Stimulated activated CD4-positive, alpha-beta T cell treated with anti-CD3 and anti-CD28 coated beads, TNF-alpha, amount 100 ng/mL, for 1 hour (primary cell): Measurements from ENCODE around the gene TMEFF2.
A peak's percentile ranks its signal among the peaks of the same experiment; 100 is the strongest.

Experiments
- DNase-seq, 3 donors: peaks; one replicate each; pipeline ENCODE4 v3.0.0-alpha.2; 2020; ENCODE audit warnings: low read depth in 3 of 3, low spot score in 1 of 3

TMEFF2 gene, protein sequence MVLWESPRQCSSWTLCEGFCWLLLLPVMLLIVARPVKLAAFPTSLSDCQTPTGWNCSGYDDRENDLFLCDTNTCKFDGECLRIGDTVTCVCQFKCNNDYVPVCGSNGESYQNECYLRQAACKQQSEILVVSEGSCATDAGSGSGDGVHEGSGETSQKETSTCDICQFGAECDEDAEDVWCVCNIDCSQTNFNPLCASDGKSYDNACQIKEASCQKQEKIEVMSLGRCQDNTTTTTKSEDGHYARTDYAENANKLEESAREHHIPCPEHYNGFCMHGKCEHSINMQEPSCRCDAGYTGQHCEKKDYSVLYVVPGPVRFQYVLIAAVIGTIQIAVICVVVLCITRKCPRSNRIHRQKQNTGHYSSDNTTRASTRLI

DNA sequence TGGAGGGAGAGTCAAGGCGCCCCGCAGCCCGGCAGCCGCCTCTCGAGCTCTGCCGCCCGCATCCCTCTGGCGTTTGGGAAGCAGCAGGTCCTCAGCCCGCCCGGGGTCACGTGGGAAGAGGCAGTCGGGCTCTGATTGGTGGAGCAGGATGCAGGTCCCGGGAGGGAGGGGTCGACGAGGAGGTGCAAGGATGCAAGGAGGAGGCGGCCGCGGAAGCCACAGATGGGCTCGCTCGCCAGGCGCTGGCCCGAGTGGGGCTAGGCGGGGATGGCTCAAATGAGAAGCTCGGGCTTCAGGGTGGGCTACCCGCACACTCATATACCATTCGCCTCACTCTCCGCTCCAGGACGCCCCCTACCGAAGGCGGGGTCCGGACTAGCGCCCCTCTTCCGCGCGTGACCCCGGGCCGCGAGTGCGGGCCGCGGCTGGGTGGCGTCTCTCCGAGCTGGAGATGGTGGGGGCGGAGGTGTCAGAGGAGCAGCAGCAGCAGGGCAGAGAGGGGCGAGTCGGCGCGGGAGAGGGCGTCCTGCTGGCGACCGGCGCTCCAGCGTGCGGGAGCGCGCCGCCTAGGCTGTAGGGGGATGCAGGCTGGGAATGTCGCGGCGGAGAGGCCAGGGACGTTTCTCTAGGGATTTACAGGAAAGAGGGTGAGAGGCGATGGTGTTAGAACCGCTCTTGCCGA is at the start of gene TMEFF2:
Gene TMEFF2, minus strand, starts transcription at position 68 of the 682 bp plus-strand sequence. CDS start 409 bp downstream, outside the sequence.
- DNase-seq: peak in 1 of 3 donors; percentile 7

DNA sequence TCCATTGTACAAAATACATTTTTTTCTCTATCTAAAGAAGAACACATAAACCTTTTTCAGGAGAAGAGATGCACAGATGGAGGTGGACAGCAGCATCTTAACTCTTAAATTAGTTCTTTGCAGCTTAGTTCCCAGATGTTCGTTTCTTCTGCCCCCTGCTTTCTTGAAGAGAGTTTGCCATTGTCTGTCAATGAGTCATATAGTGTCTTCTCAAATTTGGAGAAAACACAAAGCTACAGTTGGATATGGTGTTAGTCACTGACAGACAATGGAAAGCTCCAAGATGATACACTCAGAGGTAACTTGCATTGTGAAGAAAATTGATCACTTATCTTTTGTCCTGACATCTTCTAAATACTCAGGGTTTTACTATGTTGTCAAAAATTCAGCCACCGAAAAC is 48.8 kb upstream of the TMEFF2 start:
- DNase-seq: no peak

DNA sequence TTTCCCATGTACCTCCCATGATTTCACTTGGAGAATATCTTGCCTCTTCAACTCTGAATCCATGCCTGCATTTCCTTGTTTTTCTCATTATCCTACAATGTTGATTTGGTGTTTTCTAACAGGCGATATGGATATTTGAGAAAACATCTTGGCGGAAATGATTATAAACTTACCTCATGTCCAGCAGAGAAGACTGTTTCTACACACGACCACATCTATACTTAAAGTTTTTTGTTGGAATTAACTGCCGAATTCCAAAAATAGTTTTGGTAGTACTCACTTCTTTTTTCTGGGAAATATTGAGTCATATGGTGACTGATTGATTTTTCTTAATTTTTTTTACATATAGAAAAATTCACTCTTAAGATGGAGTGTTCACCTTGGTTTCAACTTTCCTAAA is 41.4 kb upstream of the TMEFF2 start:
- no peak for DNase-seq

DNA sequence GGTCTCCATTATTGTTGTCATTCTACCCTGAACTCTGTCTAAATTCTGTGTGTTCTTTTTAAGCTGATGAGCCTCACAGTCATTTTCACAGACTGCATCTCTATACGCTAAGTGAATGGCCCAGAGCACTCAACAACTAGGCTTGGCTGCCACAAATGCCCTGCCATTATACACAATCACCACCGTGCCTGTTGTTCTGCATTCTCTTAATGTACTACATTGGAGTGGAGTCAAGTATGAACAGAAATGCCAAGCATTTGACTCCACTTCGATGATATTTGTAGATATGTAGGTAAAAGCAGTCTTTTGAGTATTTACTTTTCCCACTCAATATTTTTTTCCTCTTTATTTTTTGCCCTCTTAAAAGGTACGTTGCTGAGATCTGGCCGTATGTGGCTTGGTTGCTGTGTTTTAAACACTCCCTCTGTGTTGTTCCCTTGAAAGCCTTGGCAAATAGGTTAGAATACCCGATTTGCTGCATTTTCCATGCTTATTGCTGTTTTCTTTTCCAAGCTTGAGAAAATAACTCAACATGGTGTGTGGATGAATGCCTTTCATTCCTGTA is 36.2 kb upstream of the TMEFF2 start:
- DNase-seq: no peak

DNA sequence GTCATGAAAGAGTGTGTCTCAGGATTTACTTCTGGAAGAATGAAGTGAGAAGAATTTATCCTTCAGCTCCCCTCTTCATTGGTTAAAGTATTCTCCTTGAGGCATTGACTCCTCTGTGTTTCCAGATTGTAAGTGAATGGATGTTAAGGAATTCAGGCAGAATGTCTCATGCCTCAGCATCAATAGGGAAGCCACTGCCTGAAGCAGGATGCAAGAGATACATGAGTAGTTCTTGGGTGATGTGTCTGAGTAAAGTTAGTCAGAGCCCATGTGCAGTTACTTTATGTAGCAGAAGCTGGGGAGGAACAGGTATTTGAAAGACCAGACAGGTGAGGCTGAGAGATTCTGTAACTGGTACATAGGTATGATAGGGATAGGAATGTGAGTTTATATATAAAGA is 34.0 kb upstream of the TMEFF2 start:
- DNase-seq: no peak

DNA sequence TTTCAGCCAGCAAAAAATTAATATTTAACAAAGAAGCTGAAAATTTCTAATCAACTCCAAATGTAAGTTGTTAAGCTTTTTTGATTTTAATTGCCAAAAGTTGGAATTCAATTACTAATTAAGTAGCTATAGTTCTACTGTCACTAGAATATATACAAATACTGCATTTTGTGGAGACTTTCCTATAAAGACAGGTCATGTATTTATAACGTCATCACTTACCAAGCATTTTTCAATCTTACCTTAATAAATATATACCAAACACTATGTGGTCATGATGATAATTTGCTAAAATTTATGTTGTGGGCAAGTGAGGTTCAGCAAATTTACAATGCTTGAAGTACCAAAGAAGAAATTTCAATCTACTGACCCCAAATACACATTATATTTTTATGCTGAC is 24.2 kb upstream of the TMEFF2 start:
- no peak for DNase-seq

DNA sequence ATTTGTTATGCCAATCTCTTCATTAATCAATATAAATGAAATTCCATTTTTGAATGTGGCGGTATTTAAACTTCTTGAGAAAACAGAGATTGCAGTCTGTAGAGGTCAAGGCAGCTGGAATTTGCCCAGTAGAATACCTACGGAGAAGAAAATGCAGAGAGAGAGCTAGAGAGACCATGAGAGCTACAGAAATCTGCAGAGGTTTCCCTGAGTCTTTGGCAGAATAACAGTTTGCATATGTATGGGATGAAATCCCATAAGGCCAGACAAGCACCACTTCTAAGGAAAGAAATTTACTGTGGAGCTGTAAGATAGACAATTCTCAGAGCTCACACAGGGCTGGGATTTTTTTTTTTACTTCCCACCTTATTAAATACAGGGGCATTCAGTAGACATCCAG is 23.6 kb upstream of the TMEFF2 start:
- no peak for DNase-seq

DNA sequence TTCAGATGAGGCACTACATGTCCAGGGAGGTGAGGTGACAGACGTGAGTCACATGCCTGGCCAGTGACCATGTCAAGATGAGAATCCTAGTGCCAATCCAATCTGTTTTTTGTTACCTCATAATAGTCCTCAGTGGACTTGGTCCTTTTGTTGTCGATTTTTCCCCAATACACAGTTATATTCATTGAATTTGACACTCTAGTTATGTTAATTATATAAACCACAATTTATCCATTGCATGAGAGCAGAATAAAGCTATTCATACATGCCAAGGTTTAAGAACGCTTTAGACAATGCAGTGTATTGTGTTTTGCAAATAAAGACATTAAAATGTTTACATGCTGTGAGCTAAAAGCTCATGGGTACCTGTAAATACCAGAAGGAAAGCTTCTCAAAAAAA is 21.6 kb upstream of the TMEFF2 start:
- DNase-seq: no peak

DNA sequence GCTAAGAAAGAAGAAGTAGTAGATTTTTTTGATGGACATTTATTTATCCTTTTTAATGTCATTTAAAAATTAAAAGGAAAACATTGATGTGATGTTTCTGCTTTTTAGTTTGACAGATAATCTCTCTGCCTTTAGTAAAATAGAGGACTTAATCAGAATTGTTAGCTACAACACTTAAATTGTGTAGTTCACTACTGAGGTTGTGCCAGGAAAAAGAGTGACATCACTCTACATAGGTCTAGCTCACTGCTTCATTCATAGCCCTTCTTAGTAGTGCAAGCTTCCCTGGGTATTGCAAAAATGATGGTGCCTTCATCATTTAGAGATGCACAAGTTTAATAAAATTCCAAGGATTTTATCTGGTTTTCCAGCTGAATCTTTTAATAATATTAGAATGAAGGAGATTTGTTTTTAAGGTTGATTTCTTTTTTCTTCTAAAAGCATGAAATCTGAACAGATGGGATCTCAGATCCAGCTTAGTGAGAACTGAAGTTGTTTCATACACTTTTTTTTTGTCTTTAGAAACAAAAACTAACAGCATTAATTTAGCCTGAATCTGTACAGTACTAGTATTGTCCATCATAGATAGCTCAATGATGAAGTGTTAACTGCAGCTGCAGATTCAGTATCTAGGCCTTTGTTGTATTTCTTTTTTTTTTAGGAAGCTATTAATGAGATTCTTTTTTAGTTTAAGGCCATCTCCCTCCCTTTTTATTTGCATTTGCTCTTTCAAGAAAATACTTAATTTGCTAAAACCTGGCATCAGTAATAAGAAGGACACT is 20.6 kb upstream of the TMEFF2 start:
- no peak for DNase-seq

DNA sequence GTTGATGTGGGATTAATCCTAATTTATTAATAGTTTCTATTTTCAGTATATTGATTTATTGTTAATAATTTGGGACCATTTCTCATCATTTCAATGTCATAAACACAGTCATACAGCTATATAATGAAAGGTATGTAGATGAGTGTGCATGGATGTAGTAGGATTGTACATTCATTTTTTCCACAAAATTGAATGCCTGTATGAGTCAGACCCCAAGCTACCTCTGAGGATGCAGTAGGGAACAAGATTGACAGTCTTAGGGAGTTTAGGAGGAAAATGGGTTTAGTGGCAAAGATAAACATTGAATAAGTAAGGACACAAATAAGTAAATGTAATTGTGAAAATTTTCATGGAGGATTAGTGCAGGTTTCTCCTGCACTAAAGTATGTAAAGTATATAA is 14.1 kb upstream of the TMEFF2 start:
- no peak for DNase-seq

DNA sequence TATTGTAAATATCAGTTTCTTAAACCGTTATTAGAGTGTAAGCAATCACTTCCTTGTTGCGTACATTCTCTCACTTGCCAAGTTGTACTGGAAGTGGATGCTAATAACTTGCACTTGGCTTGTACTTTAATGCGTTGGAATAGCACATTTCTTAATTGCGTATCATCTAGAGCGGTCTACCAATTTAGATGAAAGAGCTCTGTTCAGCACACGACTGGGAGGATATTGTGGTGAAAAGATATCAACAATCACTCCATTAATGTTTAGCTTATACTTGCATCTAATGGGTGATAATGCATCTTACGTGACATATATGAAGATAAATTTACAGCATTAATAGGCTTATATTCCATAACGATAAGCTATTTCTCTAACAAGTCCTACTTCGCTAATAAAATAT is 11.7 kb upstream of the TMEFF2 start:
- no peak for DNase-seq

DNA sequence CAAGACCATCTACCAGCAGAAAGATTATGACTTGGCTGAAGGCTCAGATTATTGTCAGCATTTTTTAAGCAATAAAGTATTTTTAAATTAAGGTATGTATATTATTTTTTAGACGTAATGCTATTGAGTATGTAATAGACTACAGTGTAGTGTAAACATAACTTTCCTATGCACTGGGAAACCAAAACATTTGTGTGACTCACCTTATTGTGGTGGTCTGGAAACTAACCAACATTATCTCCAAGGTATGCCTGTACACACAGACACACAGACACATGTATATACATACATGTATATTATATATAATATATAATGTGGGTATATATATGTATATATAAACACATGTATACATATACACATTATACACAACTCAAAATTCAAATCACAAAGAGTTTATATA is 9.1 kb upstream of the TMEFF2 start:
- DNase-seq: no peak

DNA sequence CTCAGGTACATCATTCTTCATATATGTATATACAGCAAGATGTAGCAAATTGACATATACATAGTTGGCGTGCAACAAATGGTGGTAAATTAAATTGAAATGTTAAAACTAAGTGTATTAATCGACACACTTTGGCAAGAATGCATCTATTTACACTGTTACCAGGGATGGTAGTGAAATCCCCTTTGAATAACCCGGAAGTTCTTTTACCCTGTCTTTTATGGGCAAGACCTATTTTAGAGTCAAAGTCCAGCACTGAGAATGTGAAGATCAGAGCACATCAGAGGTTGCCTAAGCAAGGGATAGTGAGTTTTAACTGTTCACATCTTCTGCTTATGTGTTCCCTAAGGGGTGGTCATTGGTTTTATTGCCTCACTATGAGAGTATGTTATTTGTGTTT is 7.6 kb upstream of the TMEFF2 start:
- DNase-seq: no peak

DNA sequence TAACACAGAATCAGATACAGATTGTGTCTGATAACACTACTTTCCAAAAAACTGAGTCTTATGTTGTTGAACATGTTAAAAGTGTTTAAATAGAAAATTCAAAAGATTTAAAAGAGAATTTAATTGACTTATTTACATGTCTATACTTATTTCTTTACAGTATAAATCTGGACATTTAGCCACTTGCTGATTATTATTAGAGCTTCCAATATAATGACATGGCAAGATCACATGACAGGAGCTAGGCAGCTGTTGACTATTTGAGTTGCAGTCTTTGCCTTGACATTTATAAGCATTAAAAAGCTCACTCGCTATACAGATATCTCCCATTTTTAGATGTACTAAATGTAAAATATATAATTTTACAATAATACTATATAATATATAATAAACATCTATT is 6.4 kb upstream of the TMEFF2 start:
- no peak for DNase-seq

DNA sequence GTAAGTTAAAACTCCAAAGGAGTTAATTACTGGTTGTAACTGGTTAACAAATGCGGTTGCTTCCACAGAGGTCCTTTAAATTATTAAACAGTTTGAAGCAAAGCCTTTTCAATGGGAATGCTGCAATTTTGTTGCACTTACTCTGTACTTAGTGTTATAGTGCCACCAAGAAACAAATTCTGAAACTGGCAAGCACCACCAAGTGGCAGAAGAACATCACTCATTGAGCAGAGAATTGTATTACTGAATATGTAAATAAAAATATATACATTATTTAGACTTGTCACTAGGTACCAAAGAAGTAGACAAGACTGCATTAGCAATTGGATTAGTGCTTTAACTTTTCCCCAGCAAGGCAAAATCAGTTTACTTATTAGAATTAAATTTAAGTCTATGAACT is 2.6 kb upstream of the TMEFF2 start:
- no peak for DNase-seq

DNA sequence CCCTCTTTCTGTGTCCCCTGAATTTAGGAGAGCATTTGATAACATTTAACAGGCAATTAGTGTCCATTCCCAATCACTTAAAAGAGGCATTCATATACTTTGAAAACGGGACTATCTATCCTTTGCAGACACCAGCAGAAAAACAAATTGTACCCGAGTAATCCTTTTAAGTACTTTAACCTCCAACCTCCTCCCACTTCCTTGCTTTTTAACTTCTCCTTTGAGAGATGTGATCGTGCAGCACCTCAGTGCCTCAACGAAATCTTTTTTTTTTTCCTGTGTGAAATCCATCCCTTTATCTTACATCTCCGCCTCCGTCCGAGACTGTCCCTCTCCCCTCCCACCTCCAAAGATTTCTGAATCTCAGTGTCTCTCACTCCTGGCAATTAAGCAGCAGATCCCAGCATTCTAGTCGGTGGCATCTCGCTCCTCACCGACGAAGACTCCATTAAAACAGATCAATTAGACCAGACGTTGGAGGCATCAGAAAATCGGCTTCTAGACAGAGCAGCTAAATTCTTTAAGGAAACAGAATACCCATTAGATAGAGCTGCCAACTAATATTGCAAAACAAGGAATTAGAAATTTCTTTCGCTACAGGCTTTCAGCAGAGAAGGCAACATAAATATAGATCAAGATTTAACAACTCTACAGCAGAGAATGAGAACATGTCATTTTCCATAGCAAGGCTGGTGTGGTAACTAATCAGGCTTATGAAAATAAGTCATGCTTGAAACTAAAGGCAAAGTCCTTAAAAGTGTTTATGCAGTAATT is 1.9 kb upstream of the TMEFF2 start:
- DNase-seq: no peak

DNA sequence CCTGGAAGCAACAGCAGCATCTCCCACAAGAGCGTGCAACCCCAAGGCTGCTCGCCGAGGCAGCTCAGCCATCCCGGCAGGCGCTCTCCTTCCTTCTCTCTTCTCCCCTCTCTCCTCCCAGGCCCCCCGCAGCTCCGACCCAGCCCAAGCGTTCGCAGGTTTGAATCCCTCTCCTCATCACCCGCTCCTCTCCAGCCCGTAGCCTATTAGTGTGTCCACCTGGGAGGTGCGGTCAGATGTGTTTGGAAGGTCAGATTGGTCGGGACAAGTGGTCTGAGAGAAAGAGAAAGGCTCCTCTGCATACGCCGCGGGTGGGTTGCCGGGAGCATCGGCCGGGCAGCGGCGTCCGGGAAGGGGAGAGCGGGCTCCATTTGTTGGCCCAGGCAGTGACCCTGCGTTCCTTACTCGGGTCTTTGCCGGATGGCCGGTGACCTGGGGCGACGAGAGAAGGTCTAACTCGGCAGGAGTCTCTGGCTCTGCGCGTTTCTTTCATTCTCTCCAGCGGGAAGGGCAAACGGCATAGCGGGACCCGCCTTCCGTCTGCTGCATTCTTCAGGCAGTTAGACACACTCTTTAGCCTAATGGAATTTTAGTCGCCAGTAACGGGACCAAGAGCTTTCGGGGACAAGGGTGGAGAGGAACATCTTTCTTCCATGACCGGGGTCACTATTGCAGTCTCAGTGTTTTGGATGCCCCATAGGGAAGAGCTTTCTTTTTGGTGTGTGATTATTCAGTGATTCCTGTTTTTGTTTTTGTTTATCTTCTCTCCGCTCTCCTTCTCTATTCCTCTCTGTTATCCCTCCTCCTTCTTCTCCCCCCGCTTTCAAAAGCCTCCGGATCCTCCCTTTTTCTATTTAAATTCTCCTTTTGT is 1.1 kb upstream of the TMEFF2 start:
- no peak for DNase-seq

DNA sequence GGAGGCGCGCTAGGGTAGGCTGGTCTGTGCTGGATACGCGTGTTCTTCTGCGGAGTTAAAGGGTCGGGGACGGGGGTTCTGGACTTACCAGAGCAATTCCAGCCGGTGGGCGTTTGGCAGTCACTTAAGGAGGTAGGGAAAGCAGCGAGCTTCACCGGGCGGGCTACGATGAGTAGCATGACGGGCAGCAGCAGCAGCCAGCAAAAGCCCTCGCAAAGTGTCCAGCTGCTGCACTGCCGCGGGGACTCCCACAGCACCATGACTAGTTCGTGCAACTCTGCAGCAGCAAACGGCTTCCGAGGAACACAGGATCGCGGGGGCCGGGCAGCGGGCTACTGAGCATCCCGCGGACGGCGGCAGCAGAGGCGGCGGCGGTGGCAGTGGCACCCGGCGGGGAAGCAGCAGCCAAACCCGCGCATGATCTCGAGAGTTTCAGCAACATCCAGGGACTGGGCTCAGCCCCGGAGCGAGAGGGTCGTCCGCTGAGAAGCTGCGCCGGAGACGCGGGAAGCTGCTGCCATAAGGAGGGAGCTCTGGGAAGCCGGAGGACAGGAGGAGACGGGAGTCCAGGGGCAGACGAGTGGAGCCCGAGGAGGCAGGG is 368 bp downstream of the TMEFF2 start:
- peak in 1 of 3 donors; percentile 5 for DNase-seq

DNA sequence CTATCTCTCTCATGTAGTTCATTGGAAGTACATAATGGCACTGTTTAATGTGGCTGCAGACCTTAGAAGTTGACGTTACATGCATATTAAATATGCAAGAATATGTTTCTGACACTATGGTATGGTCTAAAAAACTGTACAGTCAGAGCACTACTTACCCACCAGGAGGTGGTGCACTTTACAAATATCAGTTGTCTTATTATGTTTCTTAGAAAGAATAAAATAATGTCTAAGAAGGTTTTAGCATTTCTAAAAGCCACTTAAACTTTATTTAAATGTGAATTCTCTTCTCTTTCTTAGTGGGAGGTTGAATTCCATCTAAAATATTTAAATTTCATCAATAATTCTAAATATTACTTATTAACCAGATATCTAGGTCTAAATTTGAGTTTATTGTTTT is 4.3 kb downstream of the TMEFF2 start:
- no peak for DNase-seq

DNA sequence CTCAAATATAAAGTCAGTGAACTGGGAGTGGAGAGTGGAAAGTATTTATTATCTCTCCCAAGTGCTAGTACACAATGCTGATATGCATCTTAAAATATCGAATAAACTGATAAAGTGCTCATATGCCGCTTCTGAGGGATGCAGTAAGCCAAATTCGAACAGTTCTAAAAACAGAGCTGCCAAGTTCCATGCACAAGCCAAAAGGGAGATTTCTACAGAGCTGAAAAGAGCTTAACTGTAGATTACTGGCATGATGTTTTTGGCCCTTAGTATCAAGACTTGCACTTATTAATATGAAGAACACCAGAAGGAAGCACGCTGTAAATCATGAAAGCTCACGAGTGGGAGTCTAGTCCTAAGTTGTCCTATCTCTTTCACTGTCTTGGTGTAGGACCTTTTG is 7.9 kb downstream of the TMEFF2 start:
- no peak for DNase-seq
